GM21619 (cell line): ENCODE data around the gene KRTAP3-2.

Experiments
- ATAC-seq: cut with Tn5 transposase; IDR thresholded peaks from one replicate; pipeline ENCODE4 v1.9.1; 2021; ENCODE audit not compliant: unreplicated experiment

Gene KRTAP3-2

DNA sequence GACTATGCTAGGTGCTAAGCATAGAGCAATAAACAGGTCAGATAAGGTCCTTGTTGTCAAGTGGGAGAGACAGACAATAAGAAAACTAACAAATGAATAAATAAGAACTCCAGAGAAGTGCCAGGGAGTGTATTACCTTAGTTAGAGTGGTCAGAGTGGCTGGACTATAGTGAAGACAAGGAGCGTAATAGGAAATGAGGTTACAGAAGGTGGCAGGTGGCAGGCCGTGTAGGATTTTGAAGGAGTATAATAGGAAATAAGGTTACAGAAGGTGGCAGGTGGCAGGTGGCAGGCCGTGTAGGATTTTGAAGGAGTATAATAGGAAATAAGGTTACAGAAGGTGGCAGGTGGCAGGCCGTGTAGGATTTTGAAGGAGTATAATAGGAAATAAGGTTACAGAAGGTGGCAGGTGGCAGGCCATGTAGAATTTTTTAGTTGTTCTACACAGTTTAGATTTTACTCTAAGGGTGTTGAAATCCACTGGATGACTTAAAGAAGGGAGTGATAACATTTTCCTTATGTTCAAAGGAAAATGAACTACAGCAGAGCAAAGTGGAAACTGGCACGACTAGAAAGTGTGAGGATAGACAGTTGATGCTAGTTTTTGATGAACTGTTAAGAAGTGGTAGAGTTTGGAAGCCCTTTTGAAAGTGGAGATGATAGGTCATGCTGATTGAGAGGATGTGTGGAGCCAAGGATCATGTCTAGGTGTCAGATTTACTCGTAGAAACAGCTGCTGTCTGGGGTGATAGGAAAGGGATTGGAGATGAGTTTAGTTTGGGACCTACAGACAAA is 12.8 kb upstream of the KRTAP3-2 start:
- ATAC-seq, result no peak

DNA sequence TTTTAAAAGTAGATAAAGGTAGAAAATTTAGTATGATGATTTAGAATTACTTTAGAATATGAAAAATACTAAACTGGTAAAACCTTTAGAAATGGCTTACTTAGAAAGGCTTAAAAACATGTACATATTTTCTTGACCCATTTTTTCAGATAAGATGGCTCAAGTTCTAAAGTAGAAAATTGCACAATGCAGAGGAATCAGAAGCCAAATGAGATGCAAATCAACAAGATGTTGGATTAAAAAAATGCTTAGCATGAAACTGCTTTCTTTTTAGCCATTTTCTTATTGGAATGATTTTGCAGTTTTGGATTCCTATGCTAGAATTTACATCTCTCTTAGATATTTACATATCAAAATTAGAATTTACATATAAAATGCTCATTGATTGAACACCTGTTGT is 10.7 kb upstream of the KRTAP3-2 start:
- ATAC-seq, result no peak

DNA sequence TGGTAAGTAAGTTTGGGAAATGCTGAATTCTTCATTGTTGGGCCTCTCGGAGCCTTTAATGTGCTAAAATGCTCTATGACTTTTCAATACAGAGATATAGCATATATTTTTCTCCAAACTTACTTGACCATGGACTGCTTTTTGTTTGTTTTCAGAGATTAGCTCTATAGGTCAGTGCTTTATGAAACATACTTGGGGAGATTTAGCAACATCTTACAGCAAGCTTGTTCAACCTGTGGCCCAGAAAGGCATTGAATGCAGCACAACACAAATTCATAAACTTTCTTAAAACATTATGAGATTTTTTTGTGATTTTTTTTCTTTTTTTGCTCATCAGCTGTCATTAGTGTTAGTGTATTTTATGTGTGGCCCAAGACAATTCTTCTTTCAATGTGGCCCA is 10.2 kb upstream of the KRTAP3-2 start:
- no peak for ATAC-seq

DNA sequence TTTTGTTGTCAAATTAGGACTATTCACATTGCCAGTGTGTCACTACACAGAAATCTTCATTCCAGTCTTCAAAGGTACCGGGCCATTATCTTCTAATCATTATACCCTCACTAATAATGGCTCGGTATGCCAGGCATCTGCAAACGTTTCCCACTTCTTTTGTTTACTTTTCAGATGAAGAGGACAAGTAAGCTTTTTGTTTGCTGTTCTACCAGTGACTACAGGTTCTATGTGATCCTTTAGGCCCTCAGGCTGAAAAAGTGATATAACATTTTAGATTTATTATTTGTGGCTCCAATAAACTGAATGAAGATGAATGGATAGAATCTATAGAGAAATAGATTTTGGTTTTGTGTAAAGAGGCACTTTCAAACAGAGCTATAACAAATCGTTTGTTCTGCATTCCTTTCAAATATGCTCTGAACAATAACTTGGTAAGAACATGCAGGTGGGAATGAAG is 9.6 kb upstream of the KRTAP3-2 start:
- ATAC-seq, result no peak

DNA sequence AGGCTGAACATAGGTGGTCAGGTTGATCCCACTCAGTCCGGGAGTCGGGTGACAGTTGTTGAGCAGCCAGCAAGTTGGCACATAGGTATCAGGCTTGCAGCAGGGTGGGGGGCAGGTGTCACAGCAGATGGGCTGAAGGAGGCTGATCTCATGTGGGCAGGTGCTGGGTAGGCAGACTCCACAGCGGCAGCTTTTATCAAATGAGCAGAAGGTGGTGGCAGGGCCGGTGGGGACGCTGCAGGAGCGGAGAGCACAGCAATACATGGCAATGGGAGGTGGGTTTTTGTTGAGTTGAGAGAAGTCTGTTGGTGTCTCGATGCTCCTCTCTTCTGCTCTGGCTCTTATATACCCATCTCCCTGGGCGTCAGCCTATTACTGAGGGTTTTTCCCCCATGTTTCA is 9.1 kb upstream of the KRTAP3-2 start, which contains the start of gene KRTAP3-1:
Gene KRTAP3-1, minus strand, starts transcription at position 318 of the 400 bp plus-strand sequence. Its CDS starts 54 bp downstream, at position 264.
- ATAC-seq, result no peak

DNA sequence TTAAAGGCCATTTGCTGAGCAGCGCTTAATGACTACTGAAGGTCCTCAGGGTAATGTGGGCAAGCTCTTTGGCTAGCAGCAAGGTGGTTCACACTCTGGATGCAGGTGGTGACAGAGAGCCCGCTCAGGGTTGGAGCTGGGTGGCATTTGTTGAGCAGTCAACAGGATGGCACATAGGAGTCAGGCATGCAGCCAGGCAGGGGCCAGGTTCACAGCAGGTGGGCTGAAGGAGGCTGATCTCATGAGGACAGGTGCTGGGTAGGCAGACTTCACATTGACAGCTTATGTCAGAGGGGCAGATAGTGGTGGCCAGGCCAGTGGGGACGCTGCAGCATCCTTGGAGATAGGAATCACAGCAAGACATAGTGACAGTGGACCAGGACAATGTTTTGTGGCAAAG is 4.7 kb upstream of the KRTAP3-2 start:
- ATAC-seq, result no peak

DNA sequence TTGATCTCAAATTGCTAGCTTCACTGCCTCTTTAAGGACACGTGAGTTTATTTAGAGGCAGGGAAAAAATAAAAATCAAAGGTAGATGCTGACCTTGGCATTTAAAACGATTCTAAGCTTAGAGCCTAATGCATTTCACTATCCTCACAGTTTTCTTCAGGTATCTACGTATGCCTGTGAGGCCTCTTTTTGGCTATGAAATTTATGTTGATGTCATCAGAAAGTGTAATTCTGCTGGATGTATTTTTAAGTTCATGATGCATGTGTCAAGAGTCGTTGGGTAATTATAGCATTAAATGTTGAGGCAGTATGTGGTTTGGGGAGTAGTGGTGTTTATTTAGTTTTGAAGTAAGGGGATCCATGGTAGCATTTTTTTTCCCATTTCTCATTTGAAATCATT is 4.2 kb upstream of the KRTAP3-2 start:
- no peak for ATAC-seq

DNA sequence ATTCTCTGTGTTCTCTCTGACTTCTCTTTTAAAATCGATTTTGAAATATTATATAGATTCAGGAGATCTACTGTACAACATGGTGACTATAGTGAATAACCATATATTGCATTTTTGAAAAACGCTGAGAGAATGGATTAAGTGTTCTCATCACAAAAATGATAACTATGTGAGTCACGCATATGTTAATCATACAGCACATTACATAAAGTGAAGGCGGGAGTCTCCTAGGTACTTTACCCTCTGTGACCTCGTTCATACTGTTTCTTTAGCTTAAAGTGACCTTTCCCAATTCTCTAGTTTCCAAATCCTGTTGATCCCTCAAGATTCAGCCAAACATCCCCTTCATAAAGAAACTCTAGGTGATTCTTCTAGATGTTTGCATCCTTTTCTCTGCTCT is 3.1 kb upstream of the KRTAP3-2 start:
- ATAC-seq, result no peak

DNA sequence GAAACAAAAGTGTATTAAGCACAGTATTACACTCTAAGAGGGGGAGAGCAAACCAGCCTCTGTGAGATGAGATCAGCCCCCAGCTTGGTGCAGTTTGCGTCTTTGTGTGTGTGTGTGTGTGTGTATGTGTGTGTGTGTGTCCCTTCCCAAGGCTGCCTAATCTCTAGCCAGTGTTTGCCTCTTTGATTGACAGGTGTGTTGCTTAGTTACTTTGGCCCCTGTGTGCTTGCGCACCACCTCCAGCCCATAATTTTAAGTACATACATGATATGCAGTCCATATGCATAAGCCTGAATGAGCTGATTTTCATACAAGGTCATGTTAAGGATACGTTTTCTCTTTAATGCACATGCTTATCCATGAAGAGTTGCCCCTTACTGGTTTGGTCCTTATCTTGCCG is 2.1 kb upstream of the KRTAP3-2 start:
- no peak for ATAC-seq

DNA sequence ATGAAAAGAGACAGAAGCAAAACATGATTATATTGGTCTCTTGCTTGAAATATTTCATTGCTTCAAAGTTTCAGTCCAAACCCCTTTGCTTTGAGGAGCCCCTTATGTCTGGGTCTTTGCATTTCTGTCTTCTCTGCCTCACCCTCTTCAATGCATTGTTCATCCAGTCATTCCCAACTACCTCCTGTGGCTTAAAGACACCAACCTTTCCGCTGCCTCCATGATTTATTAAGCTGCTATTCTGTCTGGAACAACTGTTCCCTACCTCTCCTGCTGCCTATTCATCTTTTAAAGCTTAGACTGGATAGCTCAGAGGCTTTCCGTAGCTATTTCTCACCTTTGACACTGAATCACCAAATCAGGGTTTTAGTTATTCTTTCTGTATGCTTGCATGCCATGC is 2.3 kb downstream of the KRTAP3-2 start:
- ATAC-seq, result no peak

DNA sequence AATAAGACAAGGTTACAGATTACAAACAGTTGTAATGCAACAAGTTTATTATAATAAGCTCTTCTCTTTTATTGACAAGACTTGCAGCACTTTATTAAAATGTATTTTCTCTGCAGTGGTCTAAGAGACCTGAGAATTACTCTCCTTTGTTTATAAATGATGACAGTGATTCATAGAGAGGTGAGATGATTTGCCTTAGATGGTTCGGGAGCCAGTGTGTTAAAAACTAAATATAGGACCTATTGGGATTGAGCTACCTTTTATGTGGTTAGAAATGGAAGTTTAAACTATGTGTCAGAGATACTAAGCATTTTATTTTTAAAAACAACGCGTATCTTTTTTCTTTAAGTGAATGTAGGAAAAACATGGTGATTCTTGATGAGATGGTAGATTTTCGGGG is 2.9 kb downstream of the KRTAP3-2 start:
- ATAC-seq, result no peak

DNA sequence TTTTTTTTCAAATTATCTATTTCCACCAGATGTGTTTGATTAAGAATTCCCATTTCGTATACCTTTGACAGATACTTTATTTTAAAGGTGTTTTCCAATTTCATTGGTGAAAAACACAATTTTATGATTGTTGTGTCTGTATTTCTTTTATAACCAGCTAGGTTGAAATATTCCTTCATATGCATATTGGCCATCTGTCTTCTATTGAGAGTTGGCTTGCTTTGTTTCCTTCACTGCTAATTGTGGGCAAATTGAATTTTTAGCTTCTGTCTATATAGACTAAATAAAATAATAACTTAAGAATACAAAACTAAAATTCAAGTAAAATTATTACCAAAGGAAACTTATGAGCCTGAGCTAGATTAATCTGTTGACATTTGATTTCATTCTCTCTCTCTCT is 4.6 kb downstream of the KRTAP3-2 start:
- ATAC-seq, result no peak

DNA sequence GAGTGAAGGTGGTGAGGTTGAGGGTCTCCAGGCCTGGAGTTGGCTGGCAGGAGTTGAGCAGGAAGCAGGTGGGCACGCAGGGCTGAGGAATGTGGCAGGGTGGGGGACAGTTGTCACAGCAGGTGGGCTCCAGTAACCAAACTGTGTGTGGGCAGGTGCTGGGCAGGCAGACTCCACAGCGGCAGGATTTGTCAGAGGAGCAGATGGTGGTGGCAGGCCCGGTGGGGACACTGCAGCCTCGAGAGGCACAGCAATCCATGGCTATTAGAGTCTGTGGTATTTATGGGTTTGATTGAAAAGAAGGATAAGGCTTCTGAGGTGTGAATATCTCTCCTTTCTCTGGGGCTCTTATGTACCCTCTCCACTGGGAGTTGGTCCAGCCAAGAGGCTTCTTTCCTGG is 5.9 kb downstream of the KRTAP3-2 start, which contains the start of gene KRTAP3-3:
Gene KRTAP3-3, minus strand, starts transcription at position 326 of the 400 bp plus-strand sequence. Its CDS starts 67 bp downstream, at position 259.
- no peak for ATAC-seq

DNA sequence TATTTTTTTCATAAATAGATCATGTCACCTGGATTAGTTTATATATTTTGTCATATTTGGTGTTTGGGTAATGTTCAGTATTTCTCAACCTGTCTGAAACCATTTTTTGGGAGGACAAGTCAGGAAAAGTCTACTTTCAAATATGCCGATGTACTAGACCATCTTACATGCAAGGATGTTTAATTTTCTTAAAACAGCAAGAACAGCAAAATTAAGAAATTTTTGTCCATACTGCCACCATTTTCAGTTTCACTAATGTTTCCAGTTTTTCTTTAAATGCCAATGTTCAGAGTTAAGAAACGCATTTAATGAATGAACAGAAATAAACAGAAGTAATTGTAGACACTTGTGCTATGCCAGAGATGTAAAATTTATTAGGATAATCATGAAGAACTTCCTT is 6.6 kb downstream of the KRTAP3-2 start:
- ATAC-seq, result no peak

DNA sequence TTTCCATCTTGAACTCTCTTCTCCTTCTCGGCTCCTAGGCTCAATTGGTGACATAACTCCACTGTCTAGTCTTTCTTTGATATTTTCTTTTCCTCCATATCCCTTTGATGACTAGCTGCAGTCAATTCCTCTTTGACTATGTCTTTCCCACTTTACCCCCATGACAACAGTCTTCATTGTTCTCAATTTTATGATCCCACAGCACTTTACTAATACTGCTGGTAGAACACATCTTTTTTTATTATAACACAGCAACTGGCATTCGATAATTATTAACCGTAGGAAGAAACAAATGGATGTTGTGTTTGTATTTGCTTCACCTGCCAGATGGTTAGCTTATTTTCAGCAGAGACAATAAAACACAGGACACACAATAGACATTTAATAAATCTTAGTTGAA is 7.0 kb downstream of the KRTAP3-2 start:
- no peak for ATAC-seq

DNA sequence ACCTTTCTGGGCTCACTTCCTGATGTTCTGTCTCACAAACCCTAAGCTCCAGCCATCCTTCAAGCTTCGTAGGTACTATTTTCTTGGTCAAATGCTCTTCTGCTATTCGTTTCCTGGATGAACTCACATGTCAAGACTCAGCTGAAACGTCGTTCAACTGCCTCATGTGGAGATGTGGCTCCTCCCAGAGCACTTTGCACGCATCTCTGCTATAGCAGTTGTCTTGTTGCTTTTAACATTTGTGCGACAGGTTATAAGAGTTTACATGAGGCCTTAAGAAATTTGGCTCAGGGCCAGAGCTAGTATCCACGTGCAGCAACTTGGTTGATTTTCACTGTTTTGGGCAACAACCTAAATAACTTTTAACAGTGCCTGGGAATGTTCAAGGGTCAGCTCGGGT is 12.8 kb downstream of the KRTAP3-2 start:
- ATAC-seq, result no peak

DNA sequence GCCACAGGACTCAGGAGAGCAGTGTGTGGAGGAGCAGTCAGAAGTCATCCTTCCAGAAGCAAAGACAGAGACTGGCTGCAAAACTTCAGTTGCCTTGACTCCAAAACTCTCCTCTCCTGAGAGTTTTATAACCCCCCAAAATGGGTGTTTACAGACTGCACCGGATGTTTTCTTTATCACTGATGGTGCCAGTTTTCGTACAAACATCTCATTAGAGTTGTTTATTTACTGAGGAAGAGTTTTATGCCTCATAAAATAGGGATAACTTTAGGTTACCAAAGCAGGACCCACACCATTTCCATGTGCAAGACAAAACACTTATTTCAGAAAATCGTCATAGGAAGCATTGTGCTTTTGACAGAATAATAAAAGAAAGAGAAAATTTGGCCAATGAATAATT is 15.5 kb downstream of the KRTAP3-2 start, which contains the start of gene KRT40:
Gene KRT40, minus strand, starts transcription at position 101 of the 400 bp plus-strand sequence. Its CDS starts 53 bp downstream, at position 48.
- no peak for ATAC-seq

DNA sequence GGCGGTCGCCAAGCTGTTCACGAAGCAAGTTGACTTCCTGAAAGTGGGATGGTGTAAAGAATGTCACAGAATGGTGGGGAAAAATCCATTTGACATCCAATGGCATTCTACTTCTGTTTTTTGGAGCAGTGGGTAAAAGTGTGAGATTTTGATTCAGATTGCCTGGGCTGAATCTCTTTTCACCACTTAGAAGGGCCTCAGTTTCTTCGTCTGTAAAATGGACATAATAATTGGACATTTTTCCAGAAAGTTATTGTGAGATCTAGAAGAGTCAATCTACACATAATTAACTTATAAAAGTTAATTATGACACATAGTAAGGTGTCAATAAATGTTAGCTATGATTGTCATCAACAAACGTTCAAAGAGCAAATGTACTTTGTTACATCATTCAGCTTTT is 18.6 kb downstream of the KRTAP3-2 start:
- no peak for ATAC-seq

DNA sequence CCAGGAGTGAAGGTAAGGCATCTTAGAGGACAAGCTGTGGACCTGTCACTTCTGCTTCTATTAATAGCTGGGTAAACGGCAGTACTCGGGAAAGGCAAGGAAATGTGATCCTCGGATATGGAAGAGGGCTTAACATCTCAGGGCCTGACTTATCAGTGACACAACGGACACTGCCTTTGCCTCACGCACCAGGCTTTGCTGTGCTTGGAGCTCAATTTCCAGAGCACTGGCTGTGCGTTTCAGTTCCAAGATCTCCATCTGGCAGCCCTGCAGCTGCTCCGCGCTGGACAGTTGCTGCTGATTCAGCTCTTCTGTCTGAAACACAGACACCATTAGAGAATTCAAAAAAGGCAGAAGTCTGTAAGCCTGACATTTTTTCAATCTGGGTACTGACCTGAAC is 19.1 kb downstream of the KRTAP3-2 start:
- ATAC-seq, result no peak

DNA sequence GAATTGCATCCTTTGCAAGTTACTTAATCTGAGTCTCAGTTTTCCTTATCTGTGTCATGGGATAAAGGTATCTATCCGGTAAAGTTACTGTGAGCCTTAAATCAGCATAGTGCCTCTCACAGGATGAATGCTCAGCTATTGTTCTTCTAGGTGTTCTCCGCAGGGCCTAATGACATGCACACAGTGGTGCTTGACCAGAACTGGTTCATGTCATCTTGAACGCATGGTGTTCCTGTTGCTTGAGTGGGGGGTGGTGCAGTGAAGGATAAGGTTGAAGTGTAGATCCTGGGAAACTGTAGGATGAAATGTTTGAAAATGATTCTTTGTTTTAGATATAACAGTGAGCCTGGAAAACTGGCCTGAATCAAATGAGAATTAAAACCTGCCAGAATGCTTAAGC is 19.6 kb downstream of the KRTAP3-2 start:
- no peak for ATAC-seq

DNA sequence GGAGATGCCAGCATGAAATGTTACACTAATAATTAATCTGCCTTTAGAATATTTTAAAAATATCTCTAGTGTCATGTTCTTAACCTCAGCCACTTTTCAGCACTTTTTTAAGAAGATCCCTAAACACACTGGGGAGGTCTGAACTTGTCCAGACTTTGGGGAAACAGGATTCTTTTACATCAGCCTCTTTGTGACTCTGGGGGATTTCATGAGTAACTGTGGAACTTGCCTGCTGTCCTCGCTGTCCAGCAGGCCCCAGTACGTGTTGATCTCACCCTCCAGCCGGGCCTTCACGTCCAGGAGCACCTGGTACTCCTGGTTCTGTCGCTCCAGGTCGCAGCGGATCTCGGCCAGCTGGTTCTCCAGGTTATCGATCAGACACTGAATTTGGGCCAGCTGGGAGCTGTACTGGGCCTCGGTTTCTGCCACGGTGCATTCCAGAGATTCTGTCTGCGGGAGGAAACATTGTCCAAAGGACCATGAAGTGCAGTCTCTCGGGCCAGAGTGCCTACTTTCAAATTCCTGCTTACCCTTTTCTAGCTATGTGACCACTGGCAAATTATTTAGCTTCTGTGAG is 21.0 kb downstream of the KRTAP3-2 start:
- ATAC-seq, result no peak

DNA sequence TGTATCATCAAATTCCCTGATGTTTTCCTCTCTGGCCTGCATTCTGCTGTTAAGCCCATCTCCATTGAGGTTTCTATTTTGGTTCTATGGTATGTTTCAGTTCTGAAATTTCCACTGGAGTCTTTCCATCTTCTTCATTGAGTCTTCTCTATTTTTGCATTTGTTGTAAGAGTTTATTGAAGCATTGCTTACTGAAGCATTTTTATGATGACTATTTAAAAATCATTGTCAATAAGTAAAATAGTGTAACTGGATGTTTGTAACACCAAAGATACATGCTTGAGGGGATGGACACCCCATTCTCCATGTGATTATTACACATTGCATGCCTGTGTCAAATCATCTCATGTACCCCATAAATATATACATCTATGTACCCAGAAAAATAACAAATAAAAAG is 24.2 kb downstream of the KRTAP3-2 start:
- ATAC-seq, result no peak
